Upper lobe of left lung (tissue), 6 donors: ENCODE data around the gene HPSE2. TPM values are rescaled to one million over a fixed set of nuclear protein-coding genes. Genes with fewer than 3 reads are reported as not detected.

ENCODE experiments used
- ATAC-seq, 2 donors: fragments of 200-7000 bp; cut with Tn5 transposase; one replicate each; pipeline ENCODE4 v1.9.1; 2022; ENCODE audit warnings: mild to moderate bottlenecking in 2 of 2, moderate library complexity in 2 of 2; ENCODE audit not compliant: low FRiP score in 2 of 2
- DNase-seq, 2 donors: peaks; one replicate each; pipeline ENCODE4 v3.0.0-alpha.2; 2019 to 2020
- H3K27ac ChIP-seq, 4 donors: fragments of 200-600 bp; sonication (generic); one replicate each; pipeline ENCODE4 v1.5.1; 2016 to 2019
- H3K27me3 ChIP-seq, 4 donors: fragments of 200-600 bp; sonication (generic); one replicate each; pipeline ENCODE4 v1.5.1; 2017 to 2019
- H3K36me3 ChIP-seq, 4 donors: fragments of 200-600 bp; sonication (generic); one replicate each; pipeline ENCODE4 v1.5.1; 2016 to 2019
- H3K4me1 ChIP-seq, 4 donors: fragments of 200-600 bp; sonication (generic); one replicate each; pipeline ENCODE4 v1.5.1; 2018 to 2019
- H3K4me3 ChIP-seq, 4 donors: fragments of 200-600 bp; sonication (generic); one replicate each; pipeline ENCODE4 v1.5.1; 2017 to 2019; ENCODE audit warnings: mild to moderate bottlenecking in 2 of 4, moderate library complexity in 1 of 4
- H3K9me3 ChIP-seq, 4 donors: fragments of 200-600 bp; sonication (generic); one replicate each; pipeline ENCODE4 v1.5.1; 2018 to 2019
- EP300 ChIP-seq, 4 donors: sonication (generic); formaldehyde crosslinking; IDR thresholded peaks; one replicate each; pipeline ENCODE4 v1.5.1; 2017; ENCODE audit warnings: antibody characterized with exemption in 4 of 4, control low read depth in 2 of 4
- POLR2A ChIP-seq, 4 donors: fragments of 450-650 bp; IDR thresholded peaks; one replicate each; pipeline ENCODE4 v1.5.1; 2016 to 2017; ENCODE audit warnings: antibody characterized with exemption in 4 of 4, mild to moderate bottlenecking in 2 of 4
- POLR2AphosphoS5 ChIP-seq, 2 donors: sonication (generic); formaldehyde crosslinking; IDR thresholded peaks; one replicate each; pipeline ENCODE4 v1.5.1; 2017; ENCODE audit warnings: antibody characterized with exemption in 2 of 2
- WGBS, 2 donors: methylation state at CpG; one replicate each; pipeline ENCODE4 v1.1.5; 2017 to 2018; 5-methylcytosine and 5-hydroxymethylcytosine counted together
- total RNA-seq, 6 donors: library from RNA; depleted of rRNA in 4 of 6; stranded (reverse); fragments of >200 nt in 4 of 6; gene quantifications; one replicate each; pipeline versions ENCODE4 v1.1.0 to v1.2.1, GENCODE V29; 2016 to 2021
- TF ChIP-seq, protein P1 (sequence below), 6 experiments: fragments of 450-650 bp in 4 of 6; fragments of 200-600 bp in 2 of 6; sonication (generic) in 2 of 6; IDR thresholded peaks; one replicate each; pipeline ENCODE4 v1.5.1; 2016 to 2019; ENCODE audit warnings: antibody characterized with exemption in 6 of 6
- donor health status: DM: no; HTN: no; CAD: no; lungs with moderate emphysema.
- donor health status: DM: no; HTN: yes; CAD: no; lungs with severe emphysema.

The HPSE2 gene
- total RNA-seq, 6 donors from 2014 or later: 0.15 to 1.1 (median 0.91) TPM; not detected in 1

DNA sequence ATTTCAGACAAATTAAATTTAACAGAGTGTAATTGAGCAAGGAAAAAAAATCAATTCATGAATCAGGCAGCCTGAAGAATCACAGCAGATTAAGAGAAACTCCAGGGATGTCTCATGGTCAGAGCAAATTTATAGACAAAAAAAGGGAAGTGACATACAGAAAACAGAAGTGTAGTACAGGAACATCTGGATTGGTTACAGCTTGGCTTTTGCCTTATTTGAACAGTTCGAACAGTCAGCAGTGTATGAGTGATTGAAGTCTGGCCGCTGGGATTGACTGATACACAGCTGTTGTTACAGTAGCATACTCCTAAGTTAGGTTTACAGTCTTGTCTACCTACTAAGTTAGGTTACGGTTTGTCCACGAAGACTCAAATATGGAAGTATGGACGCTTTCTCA lies 255.3 kb downstream of the HPSE2 start:
- WGBS, 2 donors: 52 to 60% methylated on average over 5 of the region's 5 CpGs
- TF ChIP-seq POLR2A (IDR thresholded peaks at IDR 0.05) (no peak), EP300 (IDR thresholded peaks at IDR 0.05) (no peak), POLR2AphosphoS5 (IDR thresholded peaks at IDR 0.05) (no peak)
- TF ChIP-seq, protein P1, sequence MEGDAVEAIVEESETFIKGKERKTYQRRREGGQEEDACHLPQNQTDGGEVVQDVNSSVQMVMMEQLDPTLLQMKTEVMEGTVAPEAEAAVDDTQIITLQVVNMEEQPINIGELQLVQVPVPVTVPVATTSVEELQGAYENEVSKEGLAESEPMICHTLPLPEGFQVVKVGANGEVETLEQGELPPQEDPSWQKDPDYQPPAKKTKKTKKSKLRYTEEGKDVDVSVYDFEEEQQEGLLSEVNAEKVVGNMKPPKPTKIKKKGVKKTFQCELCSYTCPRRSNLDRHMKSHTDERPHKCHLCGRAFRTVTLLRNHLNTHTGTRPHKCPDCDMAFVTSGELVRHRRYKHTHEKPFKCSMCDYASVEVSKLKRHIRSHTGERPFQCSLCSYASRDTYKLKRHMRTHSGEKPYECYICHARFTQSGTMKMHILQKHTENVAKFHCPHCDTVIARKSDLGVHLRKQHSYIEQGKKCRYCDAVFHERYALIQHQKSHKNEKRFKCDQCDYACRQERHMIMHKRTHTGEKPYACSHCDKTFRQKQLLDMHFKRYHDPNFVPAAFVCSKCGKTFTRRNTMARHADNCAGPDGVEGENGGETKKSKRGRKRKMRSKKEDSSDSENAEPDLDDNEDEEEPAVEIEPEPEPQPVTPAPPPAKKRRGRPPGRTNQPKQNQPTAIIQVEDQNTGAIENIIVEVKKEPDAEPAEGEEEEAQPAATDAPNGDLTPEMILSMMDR (IDR thresholded peaks at IDR 0.05): no peak
- ATAC-seq: no peak

DNA sequence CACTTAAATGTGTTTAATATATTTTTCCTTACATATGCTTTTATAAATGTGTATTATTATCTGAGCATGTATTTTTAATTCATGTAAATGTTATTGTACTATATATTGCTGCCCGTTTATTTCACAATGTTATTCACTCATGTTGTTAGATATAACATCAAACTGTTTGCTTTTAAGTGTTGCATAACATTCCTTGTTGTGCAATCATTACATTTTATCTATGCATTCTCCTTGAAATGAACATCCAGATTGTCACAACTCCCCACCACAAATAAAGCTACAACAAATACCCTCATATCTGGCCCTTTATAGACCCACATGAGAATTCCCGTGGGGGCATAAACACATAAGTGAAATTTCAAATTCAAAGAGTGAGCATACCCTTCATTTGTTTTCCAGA lies 264.2 kb downstream of the HPSE2 start:
- TF ChIP-seq EP300 (IDR thresholded peaks at IDR 0.05) (no peak), POLR2AphosphoS5 (IDR thresholded peaks at IDR 0.05) (no peak), POLR2A (IDR thresholded peaks at IDR 0.05) (no peak)
- TF ChIP-seq, protein P1 (IDR thresholded peaks at IDR 0.05): no peak
- DNase-seq (no peak), ATAC-seq (no peak)
- H3K4me3 ChIP-seq: no peak overlapping the region
- H3K27me3 ChIP-seq: no peaks in the 10 kb centered on the region
- no peak overlapping the region for H3K27ac ChIP-seq
- no peaks in the 10 kb centered on the region for H3K36me3 ChIP-seq
- no peaks in the 10 kb centered on the region for H3K4me1 ChIP-seq
- 49 to 54% methylated on average over 2 of the region's 2 CpGs for WGBS, 2 donors
- no peaks in the 10 kb centered on the region for H3K9me3 ChIP-seq

More for the DNA sequence above, 255.3 kb downstream of the HPSE2 start:
- Histone ChIP-seq H3K27me3 (no peaks in the 10 kb centered on the region), H3K36me3 (no peaks in the 10 kb centered on the region), H3K27ac (no peak overlapping the region), H3K9me3 (peaks cover 0 to 4% (median 0%) of the 10 kb centered on the region in 4 donors), H3K4me3 (no peak overlapping the region), H3K4me1 (no peaks in the 10 kb centered on the region)
- no peak for DNase-seq

DNA sequence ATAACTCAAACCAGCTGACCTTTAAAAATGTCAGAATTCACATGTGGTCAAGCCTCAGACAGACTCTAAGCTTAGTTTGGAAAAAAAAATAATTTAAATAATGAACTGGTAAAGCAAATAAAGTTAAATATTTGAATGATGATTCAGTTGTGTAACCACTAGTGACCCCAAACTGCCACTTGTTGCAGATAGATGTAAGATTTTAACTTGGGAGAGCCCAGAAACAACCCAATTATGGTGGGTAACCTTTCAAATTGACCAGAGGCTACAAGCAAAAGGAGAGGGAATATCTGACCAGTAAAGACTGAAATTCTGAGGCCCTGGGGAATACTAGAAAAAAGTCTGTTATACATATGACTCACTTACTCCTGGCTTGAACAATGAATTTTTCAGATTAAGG lies 268.1 kb downstream of the HPSE2 start:
- DNase-seq (no peak), ATAC-seq (no peak)
- Histone ChIP-seq H3K27ac (no peak overlapping the region), H3K9me3 (no peaks in the 10 kb centered on the region), H3K4me1 (no peaks in the 10 kb centered on the region), H3K36me3 (no peaks in the 10 kb centered on the region), H3K4me3 (no peak overlapping the region), H3K27me3 (no peaks in the 10 kb centered on the region)
- TF ChIP-seq EP300 (IDR thresholded peaks at IDR 0.05) (no peak), POLR2AphosphoS5 (IDR thresholded peaks at IDR 0.05) (no peak), POLR2A (IDR thresholded peaks at IDR 0.05) (no peak)
- TF ChIP-seq, protein P1 (IDR thresholded peaks at IDR 0.05): no peak

DNA sequence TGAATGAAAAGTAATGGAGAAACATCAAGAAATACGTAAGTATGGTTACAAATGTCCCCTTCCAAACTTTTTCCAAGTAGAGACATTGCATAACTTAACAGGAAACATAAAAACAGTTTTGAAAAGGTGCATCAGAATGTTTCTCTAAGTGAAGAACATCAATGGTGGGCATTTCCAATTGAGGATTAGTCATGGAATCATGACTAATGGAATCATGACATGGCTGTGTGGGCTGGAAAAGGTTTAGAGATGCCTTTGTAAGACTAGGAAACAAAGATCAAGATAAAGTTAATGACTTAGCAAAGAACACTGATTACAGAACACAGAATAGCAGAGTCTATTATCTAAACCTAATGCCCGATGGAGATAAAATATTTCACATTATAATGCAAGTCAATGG lies 272.0 kb downstream of the HPSE2 start:
- Histone ChIP-seq H3K27me3 (no peaks in the 10 kb centered on the region), H3K36me3 (no peaks in the 10 kb centered on the region), H3K4me1 (no peaks in the 10 kb centered on the region), H3K4me3 (no peak overlapping the region), H3K27ac (no peak overlapping the region), H3K9me3 (no peaks in the 10 kb centered on the region)
- 68 to 69% methylated on average over 2 of the region's 2 CpGs for WGBS, 2 donors
- TF ChIP-seq EP300 (IDR thresholded peaks at IDR 0.05): no peak
- TF ChIP-seq, protein P1 (IDR thresholded peaks at IDR 0.05): no peak
- TF ChIP-seq POLR2A (IDR thresholded peaks at IDR 0.05): no peak
- TF ChIP-seq POLR2AphosphoS5 (IDR thresholded peaks at IDR 0.05): no peak
- ATAC-seq: no peak
- no peak for DNase-seq

DNA sequence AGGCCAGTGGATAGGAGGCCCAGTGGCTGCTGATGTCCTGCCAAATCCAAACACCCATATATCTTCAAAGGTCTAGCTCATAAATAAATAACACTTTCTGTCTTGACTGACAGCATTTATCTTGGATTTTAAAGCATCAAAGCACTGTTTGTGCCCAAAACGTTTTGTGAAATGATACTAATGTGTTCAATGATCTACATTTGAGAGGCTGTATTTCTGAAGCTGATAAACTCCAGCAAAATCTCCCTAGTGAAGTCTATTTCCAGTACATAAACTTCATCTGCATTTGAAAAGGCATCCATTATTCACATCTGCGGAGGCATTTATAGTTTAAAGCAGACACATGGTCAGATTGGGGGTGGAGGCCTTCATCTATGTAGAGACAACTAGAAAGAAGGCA lies 276.3 kb downstream of the HPSE2 start:
- no peak overlapping the region for H3K27ac ChIP-seq
- no peaks in the 10 kb centered on the region for H3K27me3 ChIP-seq
- no peak overlapping the region for H3K4me3 ChIP-seq
- no peaks in the 10 kb centered on the region for H3K36me3 ChIP-seq
- DNase-seq (no peak), ATAC-seq (no peak)
- H3K9me3 ChIP-seq: no peaks in the 10 kb centered on the region
- TF ChIP-seq EP300 (IDR thresholded peaks at IDR 0.05): no peak
- TF ChIP-seq POLR2AphosphoS5 (IDR thresholded peaks at IDR 0.05): no peak
- TF ChIP-seq, protein P1 (IDR thresholded peaks at IDR 0.05): no peak
- no peak for TF ChIP-seq POLR2A (IDR thresholded peaks at IDR 0.05)
- WGBS, 2 donors: 34 to 42% methylated on average over 2 of the region's 2 CpGs
- no peaks in the 10 kb centered on the region for H3K4me1 ChIP-seq
